Stimulated activated CD8-positive, alpha-beta memory T cell treated with anti-CD3 and anti-CD28 coated beads, Interleukin-12 subunit alpha, Interleukin-12 subunit beta, amount 100 ng/mL, for 4 hours (primary cell): ENCODE data around the gene LCN12.

ENCODE experiments used
- DNase-seq: peaks from one replicate; pipeline ENCODE4 v3.0.0-alpha.2; 2020; ENCODE audit warnings: low read depth

LCN12 gene, protein sequence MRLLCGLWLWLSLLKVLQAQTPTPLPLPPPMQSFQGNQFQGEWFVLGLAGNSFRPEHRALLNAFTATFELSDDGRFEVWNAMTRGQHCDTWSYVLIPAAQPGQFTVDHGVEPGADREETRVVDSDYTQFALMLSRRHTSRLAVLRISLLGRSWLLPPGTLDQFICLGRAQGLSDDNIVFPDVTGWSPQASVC

DNA sequence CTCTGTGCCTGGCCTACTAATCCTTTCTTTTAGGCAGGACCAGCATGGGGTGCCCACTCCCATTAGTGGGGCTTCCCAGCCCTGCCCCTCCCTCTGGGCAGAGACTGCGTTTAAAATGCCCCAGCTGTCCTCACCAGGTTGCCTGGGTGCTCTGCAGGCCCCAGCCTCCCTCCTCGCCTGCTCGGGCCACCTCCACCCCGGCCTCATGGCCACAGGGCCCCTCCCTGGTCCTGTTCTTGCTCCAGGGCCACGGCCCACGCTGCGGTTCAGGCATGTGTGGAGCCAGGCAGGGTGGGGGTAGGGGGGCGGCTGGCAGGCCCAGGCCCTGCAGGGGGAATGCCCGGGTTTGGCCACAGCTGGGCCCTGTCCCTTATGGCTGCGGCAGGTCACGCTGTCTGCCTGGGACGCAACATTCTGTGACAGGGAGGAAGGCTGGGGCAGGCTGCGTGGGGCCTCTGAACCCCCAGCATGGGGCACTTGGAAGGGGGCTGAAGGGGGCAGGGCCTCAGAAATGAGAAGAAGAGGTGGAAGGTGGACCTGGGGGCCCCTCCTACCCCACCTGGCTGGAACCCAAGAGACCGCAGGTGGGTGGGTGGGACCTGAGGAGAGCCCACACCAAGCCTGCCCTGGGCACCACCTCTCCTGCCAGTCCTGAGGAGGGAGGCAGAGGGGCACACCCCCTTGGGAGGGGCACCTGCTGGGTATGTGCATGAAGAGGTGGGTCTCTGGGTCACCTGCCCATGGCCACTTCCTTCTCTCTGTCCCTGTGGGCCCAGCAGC is at the start of gene LCN12:
Gene LCN12 (plus strand): TSS at position 733 of the 780 bp plus-strand sequence. CDS start 55 bp downstream, outside the sequence.
- no peak for DNase-seq

DNA sequence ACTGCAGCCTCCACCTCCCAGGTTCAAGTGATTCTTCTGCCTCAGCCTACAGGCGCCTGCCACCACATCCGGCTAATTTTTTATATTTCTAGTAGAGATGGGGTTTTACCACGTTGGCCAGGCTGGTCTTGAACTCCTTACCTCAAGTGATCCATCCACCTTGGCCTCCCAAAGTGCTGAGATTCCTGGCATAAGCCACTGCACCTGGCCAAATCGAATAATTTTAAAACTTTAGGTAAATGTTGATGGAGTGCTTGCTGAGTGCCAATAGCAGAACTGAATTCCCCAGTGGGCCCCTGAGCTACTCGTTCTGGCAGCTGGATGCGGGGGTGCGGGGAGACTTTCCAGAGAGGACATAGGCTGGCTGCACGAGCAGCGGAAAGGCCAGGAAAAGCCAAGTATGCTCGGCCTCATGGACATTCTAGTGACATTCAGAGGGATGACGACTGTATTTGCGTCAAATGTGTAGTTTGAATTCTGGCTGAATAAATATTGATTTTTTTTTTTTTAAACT is 49.0 kb upstream of the LCN12 start:
- DNase-seq, result no peak

DNA sequence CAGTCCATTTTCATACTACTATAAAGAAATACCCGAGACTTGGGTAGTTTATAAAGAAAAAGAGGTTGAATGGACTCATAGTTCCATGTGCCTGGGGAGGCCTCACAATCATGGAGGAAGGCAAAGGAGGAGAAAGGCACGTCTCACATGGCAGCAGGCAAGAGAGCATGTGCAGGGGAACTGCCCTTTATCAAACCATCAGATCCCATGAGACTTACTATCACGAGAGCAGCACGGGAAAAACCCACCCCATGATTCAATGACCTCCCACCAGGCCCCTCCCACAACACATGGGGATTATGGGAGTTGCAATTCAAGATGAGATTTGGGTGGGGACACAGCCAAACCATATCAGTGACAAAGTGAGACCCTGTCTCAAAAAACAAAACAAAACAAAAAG is 45.8 kb upstream of the LCN12 start:
- DNase-seq, result no peak

DNA sequence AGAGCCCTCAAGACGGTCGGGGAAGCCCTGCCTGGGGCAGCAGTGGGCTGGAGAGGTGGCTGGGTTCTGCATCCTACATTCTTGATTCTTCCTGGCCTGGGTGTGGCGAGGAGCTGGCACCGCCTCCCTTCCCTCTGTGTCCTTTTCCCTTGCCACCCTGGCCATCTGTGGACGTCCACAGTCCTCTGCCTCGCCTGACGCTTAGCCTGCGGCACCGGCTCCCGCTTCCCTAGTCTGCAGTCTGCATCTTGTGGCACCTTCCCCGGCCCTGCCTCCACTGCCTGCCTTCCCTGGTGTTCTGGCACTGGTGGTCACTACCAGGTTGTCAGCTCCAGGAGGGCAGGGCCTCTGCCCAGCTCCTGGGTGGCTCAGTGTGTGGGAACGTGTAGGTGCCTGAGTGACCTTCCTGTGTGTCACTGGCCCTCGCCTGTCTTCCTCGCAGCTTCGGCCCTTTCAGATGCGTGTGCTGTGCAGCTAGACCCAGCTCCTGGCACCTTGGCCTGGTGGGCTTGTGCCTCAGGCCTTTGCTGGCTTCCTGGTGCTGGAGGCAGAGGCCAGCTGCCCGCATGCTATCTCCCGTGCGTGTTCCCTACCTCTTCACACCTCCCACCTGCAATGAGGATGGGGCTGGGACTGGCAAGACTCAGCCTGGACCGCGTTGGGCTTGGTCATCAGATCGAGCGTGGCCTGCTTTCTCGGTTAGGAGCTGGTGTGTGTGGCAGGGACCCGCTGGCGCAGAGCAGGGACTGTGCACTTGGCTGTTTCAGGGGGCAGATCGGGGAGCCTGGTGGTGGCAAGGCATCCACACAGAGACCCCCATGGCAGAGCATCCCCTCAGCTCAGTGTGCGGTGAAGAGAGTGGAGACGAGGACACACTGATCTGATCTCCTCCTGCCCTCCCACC is 44.8 kb upstream of the LCN12 start:
- no peak for DNase-seq

DNA sequence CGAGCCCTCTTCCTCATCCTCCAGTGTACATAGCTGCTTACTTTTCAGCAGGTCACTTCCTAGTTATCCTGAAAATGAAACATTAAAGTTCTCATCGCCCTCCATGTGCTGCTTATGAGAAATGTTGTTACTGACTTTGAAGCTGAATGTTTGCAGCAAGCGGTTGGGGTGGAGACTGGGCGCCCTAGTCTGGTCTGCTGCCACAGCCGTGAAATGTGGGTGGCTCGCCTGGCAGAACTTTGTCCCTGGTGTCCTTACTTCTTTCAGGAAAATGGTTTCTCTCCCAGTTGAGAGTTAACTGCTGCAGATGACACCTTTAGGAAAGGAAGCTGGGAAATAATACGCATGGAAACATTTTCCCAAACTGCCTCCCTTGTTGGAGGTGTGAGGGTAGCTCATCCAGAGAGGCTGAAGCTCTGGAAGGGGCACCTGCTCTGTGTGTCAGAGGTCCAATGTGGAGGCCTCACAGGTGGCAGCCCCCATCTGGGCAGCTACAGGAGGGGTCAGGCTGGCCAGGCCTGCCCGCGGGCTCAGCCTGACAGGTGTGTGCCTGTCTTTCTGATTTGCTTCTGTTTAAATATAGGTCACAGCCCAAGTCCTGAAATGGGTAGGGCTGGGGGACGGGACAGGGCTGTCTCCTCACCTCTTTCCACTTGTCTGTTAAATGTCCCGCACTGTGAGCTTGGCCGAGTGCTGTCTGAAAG is 41.7 kb upstream of the LCN12 start:
- no peak for DNase-seq

DNA sequence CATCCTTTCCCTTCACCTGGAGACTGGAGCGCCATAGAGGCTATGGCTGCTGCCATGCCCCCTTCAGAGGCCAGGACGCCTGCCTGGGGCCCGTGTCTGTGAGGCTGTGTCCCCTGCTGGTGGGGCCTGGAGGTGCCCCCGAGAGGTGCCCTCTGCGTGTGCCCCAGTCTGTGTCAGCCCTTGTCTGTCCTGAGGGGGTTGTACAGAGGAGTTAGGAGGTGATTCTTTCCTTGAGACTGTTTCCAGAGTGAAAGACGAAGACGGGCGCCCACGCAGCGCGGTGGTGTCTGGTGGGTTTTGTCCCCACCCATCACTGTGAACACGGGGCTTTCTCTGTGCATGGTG is 41.2 kb upstream of the LCN12 start:
- DNase-seq, result no peak

DNA sequence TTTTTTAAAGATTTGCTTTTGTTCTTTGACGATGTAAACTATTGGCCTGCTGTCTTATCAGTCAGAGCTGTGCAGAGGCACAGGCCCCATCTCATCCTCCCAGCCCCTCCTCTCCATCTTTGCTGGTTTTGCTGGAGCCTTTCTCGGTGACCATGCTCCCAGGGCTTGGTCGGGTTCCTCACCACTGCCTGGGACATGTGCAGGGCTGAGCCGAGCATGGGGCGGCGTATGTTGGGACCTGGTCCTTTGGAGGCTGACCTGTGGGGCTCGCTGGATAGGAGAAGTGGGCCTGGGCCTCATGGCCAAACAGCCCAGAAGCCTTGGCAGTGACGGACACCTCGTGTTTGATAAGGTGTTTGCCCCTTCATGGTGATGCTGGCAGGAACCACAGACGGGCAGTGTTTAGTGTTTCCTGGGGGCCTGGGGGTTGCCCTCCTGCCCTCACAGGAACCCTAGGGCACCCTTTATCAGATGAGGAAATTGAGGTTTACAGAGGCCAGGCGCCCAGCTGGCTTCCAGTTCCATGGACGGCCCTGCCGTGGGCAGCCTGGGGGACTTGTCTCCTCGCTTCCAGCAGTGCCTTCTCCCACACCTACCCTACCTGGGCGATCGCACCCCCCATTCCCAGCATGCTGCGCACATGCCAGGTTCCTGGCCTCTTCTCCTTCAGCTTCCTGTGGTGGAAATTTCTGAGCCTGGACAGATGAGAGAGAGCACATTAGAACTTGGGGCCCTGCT is 38.2 kb upstream of the LCN12 start:
- DNase-seq, result no peak

DNA sequence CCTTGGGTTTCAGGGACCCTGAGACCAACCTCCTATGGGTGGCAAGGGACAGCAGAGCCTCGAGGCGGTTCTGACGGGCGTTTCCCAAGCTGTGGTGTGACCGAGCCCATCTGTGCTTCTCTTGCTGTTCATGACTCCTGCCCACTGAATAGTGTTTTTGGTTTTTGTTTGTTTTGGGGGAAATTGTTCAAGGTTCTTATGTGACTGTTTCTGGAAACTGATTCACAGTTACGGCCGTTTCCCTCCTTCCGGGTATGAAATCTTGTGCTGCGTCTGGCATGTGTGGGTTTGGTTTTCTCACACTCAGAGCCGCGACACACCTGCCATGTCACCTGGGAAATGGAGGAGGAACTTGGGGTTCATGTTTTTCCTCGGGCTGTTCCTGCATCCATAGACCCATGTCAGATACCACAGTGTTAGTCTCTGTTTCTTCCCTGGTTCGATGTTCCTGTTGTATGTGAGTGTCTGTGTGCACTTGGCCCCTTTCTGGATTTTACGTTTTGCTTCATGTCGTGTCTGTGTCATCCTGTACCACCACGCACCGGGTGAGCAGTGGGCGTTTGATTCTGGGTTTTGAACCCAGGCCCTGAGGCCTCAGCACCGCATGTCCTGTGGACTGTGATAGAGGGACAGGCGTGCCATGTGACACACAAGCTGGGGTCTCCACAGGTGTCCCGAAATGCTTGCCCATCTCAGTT is 36.3 kb upstream of the LCN12 start:
- DNase-seq, result no peak

DNA sequence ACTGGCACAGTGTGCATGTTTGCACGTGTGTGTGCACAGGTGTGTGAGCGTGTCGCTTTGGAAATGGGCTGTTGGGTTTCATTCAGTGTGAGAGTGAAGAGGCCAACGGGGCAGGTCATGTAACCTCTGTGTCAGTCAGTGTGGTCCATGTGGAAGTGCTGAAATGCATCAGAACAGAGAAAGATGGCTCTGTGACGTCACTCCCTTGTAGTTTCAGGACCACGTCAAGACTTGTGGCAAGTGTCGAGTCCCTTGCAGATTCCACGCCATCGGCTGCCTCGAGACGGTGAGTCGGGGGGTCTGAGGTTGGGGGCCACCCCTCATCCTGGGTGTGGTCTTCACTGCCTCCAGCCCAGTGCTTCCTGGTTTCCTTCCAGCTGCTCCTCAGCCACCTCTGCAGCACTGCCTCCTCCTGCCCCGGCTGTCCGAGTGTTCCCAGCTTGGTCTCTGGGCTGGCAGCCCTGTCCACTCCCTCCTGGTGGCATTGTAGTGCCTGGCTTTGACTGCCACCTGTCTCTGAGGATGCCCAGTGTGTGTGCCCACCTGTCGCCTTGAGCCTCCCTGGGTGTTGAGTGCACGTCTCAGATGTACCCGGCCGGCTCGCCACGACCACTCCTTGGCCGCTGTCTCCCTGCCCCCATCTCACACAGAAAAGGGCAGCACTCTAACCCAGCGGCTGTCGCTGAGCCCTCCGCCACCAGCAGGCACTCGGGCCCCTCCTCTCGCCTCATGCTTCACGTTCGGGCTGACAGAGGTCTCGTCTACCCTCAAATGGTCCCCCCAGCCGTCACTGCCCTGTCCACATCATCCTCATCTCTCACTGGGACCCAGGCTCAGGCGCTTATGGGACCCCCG is 35.5 kb upstream of the LCN12 start:
- DNase-seq, result no peak

DNA sequence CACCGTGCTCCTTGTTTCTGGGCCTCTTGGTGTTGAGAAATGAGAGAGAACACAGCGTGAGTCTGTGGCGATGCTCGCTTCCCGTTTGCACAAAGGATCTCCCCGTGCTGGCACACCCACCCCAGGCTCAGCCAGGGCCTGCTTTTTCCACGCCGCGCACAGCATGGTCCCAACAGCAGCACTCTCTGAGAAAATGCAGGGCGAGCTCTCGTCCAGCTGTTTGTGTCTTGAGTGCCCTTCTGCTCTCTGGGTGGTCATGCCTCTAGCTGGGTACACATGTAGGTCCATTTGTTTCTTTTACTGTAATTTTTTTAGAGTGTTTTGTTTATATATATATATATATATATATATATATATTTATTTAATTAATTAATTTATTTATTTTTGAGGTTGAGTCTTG is 34.2 kb upstream of the LCN12 start:
- no peak for DNase-seq

DNA sequence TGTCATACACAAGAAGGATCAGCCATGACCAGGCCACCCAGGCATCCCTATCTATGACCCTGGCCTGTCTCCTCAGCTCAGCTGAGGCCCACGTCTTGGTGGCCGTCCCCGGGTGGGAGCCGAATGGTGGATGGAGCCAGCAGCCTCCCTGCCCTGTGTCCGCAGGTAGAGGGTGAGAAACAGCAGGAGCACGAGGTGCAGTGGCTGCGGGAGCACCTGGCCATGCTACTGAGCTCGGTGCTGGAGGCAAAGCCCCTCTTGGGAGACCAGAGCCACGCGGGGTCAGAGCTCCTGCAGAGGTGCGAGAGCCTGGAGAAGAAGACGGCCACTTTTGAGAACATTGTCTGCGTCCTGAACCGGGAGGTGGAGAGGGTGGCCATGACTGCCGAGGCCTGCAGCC is 32.0 kb upstream of the LCN12 start:
- no peak for DNase-seq

DNA sequence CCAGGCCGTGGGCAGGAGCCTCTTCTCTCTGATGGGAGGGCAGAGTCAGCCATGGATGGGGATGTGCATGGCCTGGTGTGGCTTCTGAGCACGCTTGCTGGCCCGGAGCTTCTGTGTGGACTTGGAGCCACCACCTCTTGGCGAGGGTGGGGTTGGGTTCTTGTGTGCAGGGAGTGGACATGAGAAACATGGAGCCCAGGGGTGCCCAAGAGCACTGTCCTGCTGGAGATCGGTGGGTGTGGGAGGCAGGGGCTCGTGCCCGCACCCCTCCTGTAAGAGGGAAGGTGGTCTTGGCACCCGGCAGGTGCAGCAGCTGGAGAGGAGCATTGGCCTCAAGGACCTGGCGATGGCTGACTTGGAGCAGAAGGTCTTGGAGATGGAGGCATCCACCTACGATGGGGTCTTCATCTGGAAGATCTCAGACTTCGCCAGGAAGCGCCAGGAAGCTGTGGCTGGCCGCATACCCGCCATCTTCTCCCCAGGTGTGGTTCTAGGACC is 31.3 kb upstream of the LCN12 start:
- DNase-seq, result no peak

DNA sequence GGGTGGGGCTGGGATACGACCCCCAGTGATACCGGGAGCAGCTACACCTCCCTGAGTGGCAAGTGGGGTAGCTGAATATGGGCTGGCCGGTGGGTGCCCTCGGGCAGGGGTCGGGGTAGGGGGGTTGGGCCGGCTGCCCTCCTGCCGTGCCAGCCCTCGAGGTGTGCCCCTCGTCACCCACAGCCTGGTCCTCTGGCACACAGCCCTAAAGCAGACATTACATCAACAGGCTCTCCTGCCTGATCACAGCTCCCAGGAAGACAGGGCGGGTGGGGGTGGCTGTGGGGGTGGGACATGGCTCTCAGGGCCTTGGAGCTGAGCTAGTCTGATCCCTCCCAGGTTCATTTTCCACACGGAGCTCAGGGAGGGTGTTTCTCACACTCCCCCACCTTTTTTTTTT is 30.8 kb upstream of the LCN12 start:
- DNase-seq, result no peak

DNA sequence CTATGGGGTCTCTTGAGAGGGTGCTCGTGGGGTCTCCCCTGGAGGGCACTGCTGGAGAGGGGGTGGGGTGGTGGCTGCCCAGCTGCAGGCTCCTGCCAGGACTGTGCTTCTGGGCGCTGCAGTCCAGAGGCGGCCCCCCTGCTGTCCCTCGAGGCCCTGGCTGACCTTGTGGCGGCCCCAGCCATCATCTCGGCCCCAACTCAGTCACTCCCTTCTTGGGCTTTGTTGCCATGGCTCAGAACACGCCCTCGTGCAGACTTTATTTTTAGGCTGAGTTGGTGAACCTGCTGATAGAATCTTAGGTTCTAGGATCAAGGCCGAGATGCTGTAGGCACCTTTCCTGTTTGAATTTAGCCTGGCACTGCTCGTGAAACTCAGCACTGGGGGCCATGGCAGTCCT is 30.4 kb upstream of the LCN12 start:
- no peak for DNase-seq

DNA sequence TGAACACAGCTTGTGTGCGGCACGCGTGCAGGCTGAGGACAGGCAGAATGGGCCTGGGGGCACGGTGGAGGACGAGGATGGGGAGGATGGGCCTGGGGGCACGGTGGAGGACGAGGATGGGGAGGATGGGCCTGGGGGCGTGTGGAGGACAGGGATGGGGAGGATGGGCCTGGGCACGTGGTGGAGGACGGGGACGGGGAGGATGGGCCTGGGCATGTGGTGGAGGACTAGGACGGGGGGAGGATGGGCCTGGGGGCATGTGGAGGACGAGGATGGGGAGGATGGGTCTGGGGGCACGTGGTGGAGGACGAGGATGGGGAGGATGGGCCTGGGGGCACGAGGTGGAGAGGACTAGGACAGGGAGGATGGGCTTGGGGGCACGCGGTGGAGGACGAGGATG is 29.5 kb upstream of the LCN12 start:
- no peak for DNase-seq

DNA sequence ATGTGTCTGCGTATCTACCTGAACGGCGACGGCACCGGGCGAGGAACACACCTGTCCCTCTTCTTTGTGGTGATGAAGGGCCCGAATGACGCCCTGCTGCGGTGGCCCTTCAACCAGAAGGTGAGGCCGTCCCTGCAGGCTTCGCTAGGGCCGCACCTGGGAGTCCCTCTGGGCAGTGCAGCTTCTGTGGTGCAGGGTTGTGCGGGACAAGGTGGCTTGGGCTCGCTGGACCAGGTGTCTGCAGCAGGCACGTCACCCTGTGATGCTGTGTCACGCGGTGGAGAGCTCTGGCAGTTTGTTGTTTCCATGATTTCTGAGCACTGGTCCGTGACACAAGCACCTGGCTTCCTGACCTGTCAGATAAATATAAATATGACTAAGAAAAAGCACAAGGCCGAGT is 28.2 kb upstream of the LCN12 start:
- no peak for DNase-seq

DNA sequence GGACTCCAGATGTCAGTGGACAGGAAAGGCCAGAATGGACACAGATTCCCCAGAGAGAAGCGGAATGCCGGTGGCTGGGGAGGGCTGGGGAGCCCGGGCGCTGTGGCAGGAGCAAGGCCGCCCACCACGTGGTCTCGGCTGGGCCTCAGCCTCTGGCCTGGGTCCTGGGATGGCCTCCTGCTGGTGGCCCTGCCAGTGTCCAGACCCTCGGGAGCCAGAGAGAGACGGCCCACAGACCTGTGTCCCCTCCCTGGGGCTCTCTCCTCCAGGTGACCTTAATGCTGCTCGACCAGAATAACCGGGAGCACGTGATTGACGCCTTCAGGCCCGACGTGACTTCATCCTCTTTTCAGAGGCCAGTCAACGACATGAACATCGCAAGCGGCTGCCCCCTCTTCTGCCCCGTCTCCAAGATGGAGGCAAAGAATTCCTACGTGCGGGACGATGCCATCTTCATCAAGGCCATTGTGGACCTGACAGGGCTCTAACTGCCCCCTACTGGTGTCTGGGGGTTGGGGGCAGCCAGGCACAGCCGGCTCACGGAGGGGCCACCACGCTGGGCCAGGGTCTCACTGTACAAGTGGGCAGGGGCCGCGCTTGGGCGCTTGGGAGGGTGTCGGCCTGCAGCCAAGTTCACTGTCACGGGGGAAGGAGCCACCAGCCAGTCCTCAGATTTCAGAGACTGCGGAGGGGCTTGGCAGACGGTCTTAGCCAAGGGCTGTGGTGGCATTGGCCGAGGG is 26.5 kb upstream of the LCN12 start:
- no peak for DNase-seq

DNA sequence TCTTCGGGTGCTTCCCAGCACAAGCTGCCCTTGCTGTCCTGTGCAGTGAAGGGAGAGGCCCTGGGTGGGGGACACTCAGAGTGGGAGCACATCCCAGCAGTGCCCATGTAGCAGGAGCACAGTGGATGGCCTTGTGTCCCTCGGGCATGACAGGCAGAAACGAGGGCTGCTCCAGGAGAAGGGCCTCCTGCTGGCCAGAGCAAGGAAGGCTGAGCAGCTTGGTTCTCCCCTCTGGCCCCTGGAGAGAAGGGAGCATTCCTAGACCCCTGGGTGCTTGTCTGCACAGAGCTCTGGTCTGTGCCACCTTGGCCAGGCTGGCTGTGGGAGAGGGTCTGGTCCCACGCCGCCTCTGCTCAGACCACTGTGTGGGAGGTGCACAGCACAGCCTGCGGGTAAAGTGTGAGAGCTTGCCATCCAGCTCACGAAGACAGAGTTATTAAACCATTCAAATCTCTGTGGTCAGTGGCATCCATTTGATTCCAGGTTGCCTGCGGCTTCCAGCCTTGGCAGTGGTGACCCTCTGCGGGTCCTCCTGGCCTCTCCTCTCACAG is 25.8 kb upstream of the LCN12 start:
- DNase-seq, result no peak

DNA sequence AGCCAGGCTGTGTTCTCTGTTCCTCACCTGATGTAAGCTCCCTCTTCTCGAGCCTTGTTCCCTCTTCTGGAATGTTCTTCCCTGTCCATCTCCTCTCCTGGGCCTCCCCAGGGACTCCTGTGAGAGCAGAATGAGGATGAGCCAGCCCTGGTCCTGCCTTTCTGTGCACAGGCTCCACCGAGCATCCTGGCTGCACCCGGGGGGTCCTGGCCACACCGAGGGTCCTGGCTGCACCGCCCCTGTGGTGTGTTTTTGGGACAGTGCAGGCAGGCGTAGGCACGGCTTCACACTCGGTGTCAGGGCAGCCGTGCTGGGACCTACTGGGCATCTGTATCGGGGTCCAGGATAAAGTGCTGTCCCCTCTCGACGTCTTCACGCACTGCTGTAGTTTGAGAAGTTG is 25.3 kb upstream of the LCN12 start:
- DNase-seq, result no peak
